MCF 10A (cell line): Measurements from ENCODE around the gene ZNF560. TPM values are rescaled to one million over a fixed set of nuclear protein-coding genes. Genes with fewer than 3 reads are reported as not detected.

Source experiments
- BruUV-seq: library from RNA; stranded (reverse); fragments of 400-500 nt; replicated peaks from 2 replicates; lab custom pipeline; 2021; lab: Mats Ljungman, UMichigan
- CTCF ChIA-PET: fragments of 300-600 bp; sonication (Branson Sonifier 250); formaldehyde crosslinking; extraction: SDS; loops from one replicate; lab custom pipeline; 2021; ENCODE audit warnings: antibody characterized with exemption, inconsistent platforms; lab: Yijun Ruan, JAX
- POLR2A ChIA-PET: fragments of 300-600, 350-650 bp; sonication (Branson Sonifier 250); formaldehyde crosslinking; extraction: SDS; loops from one replicate; lab custom pipeline; 2020; ENCODE audit warnings: antibody characterized with exemption, inconsistent platforms; lab: Yijun Ruan, JAX
- DNase-seq: peaks from one replicate; pipeline ENCODE4 v3.0.0-alpha.2; 2018; ENCODE audit not compliant: unreplicated experiment
- H3K27ac Mint-ChIP-seq: one replicate; pipeline ENCODE4 v1.8.0; 2022; ENCODE audit warnings: mild to moderate bottlenecking, low read depth, mixed read lengths; ENCODE audit not compliant: unreplicated experiment
- H3K27me3 Mint-ChIP-seq: one replicate; pipeline ENCODE4 v1.8.0; 2022; ENCODE audit warnings: mixed read lengths; ENCODE audit not compliant: insufficient read depth, unreplicated experiment
- H3K36me3 Mint-ChIP-seq: one replicate; pipeline ENCODE4 v1.8.0; 2022; ENCODE audit warnings: mild to moderate bottlenecking, moderate library complexity, mixed read lengths; ENCODE audit not compliant: insufficient read depth, unreplicated experiment
- H3K4me1 Mint-ChIP-seq: one replicate; pipeline ENCODE4 v1.8.0; 2022; ENCODE audit warnings: mixed read lengths; ENCODE audit not compliant: insufficient read depth, unreplicated experiment
- H3K4me3 Mint-ChIP-seq: one replicate; pipeline ENCODE4 v1.8.0; 2022; ENCODE audit warnings: mild to moderate bottlenecking, moderate library complexity, mixed read lengths; ENCODE audit not compliant: unreplicated experiment
- H3K9me3 Mint-ChIP-seq: one replicate; pipeline ENCODE4 v1.8.0; 2022; ENCODE audit warnings: mixed read lengths; ENCODE audit not compliant: unreplicated experiment
- intact Hi-C: fragments of 100-400 bp; cut with micrococcal nuclease; formaldehyde crosslinking; loops from 2 replicates; pipeline ENCODE4 v1.14.1; 2022
- total RNA-seq: library from RNA; stranded (reverse); gene quantifications from 2 replicates; pipeline ENCODE4 v1.2.3, GENCODE V29; 2022
- TF ChIP-seq, protein P1 (sequence below): fragments of 200-600 bp; IDR thresholded peaks from one replicate; pipeline ENCODE4 v1.8.0; 2022; ENCODE audit warnings: antibody characterized with exemption, mild to moderate bottlenecking; ENCODE audit not compliant: unreplicated experiment

The ZNF560 gene
- total RNA-seq, 1 experiment from 2014 or later = not detected

DNA sequence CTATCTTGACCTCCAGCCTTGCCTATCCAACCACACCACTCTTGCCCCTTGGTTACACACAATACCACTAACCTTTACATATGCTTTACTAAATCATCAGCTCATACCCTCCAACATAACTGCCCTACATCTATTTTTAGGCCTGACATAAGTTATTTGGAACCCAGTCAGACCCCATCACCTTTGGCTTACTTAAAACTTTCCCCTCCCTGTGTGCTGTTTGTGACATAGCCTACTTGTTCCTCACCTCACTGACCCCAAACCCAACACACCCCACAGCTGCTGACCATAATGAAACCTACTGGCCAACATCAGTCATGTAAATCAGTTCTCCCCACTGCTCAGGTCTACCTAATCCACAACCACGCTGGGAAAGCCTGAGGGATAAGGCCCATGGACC is 68.0 kb downstream of the ZNF560 start:
- DNase-seq = no peak
- Mint-ChIP-seq H3K27ac (peak overlapping the region; percentile 11), H3K36me3 (peaks cover 43% of the 10 kb centered on the region), H3K4me1 (peaks cover 9% of the 10 kb centered on the region), H3K27me3 (no peaks in the 10 kb centered on the region), H3K9me3 (peaks cover 16% of the 10 kb centered on the region), H3K4me3 (no peak overlapping the region)
- intact Hi-C loops = loop anchor here (10.0 kb wide), 2 partner anchors 296 to 364 kb away; no protein-coding TSS in a partner anchor
- BruUV-seq = no TSS peak
- POLR2A ChIA-PET = no interaction called here
- TF ChIP-seq, protein P1, sequence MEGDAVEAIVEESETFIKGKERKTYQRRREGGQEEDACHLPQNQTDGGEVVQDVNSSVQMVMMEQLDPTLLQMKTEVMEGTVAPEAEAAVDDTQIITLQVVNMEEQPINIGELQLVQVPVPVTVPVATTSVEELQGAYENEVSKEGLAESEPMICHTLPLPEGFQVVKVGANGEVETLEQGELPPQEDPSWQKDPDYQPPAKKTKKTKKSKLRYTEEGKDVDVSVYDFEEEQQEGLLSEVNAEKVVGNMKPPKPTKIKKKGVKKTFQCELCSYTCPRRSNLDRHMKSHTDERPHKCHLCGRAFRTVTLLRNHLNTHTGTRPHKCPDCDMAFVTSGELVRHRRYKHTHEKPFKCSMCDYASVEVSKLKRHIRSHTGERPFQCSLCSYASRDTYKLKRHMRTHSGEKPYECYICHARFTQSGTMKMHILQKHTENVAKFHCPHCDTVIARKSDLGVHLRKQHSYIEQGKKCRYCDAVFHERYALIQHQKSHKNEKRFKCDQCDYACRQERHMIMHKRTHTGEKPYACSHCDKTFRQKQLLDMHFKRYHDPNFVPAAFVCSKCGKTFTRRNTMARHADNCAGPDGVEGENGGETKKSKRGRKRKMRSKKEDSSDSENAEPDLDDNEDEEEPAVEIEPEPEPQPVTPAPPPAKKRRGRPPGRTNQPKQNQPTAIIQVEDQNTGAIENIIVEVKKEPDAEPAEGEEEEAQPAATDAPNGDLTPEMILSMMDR = no peak
- CTCF ChIA-PET = interaction anchor here (0.6 to 1.0 kb wide), 3 partner anchors 116 to 777 kb away, joined by 3 to 6 read pairs (median 3); no protein-coding TSS in a partner anchor

DNA sequence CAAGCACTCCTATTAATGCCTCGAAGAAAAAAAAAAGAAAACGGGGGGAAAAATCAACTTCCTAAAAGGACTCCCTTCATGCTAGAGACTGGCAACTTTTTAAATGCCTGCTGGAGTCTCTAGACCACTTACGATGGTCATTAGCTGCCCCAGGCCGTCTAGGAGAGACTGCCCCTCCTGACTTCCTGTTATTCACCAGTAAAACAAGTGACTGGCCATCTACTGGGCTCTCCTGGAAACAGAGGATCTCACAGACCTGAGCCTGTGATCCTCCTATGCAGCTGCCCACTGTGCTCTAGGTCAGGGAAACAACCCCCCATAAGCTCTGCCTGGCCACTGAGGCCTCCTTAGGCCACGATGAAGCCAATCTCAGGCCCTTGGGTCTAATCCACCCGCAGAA is 70.5 kb downstream of the ZNF560 start:
- intact Hi-C loops = no loop called here
- peaks cover 17% of the 10 kb centered on the region for H3K9me3 Mint-ChIP-seq
- TF ChIP-seq, protein P1 = no peak
- CTCF ChIA-PET = no interaction called here
- no TSS peak for BruUV-seq
- peaks cover 49% of the 10 kb centered on the region for H3K36me3 Mint-ChIP-seq
- no peaks in the 10 kb centered on the region for H3K27me3 Mint-ChIP-seq
- no peak for DNase-seq
- no peaks in the 10 kb centered on the region for H3K4me1 Mint-ChIP-seq
- no peak overlapping the region for H3K27ac Mint-ChIP-seq
- H3K4me3 Mint-ChIP-seq = no peak overlapping the region
- POLR2A ChIA-PET = no interaction called here

Other genes with a start within 250 kb of the ZNF560 start
- not detected in 2 replicates for gene OR7E24, start 247.7 kb downstream of the ZNF560 start, total RNA-seq
- gene ZNF699, start 188.8 kb downstream of the ZNF560 start, total RNA-seq = 6.4 and 6.7 TPM in 2 replicates
- gene ZNF559, start 174.4 kb downstream of the ZNF560 start, total RNA-seq = 10.7 and 13.1 TPM in 2 replicates
- 0.79 and 3.0 TPM in 2 replicates for gene ZNF177, start 135.6 kb downstream of the ZNF560 start, total RNA-seq
- 17.0 and 23.7 TPM in 2 replicates for gene ZNF266, start 63.0 kb downstream of the ZNF560 start, total RNA-seq
- gene ZNF426, start 40.0 kb upstream of the ZNF560 start, total RNA-seq = 8.1 and 13.2 TPM in 2 replicates
- gene ZNF121, start 85.9 kb upstream of the ZNF560 start, total RNA-seq = 51.9 and 63.9 TPM in 2 replicates
- gene ZNF561, start 122.6 kb upstream of the ZNF560 start, total RNA-seq = 37.0 and 37.7 TPM in 2 replicates
- gene ZNF562, start 176.5 kb upstream of the ZNF560 start, total RNA-seq = 56.4 and 56.5 TPM in 2 replicates